ENCODE results near the gene MAP4K3.
A peak's percentile ranks its signal among the peaks of the same experiment; 100 is the strongest.
"Not testable (repeated sequence)": the region's sequence is repeated elsewhere in the genome, so short reads cannot be mapped to it uniquely, and the experiment has no call there.

The MAP4K3 gene

GRCh38 chr2:39407516-39408296, 29.4 kb downstream of the MAP4K3 start:
- no peak for DNase-seq

- no peak for DNase-seq
These were observed 31.7 kb downstream of the MAP4K3 start for GRCh38 chr2:39405364-39405763.

GRCh38 chr2:39403311-39403710, 33.8 kb downstream of the MAP4K3 start:
- no peak for DNase-seq

GRCh38 chr2:39401319-39401718, 35.8 kb downstream of the MAP4K3 start:
- DNase-seq, result no peak

GRCh38 chr2:39399570-39399969, 37.5 kb downstream of the MAP4K3 start:
- DNase-seq, result no peak

GRCh38 chr2:39395313-39395712, 41.8 kb downstream of the MAP4K3 start:
- DNase-seq, result no peak

GRCh38 chr2:39394516-39394961, 42.5 kb downstream of the MAP4K3 start:
- no peak for DNase-seq

GRCh38 chr2:39392672-39393071, 44.4 kb downstream of the MAP4K3 start:
- DNase-seq, result no peak

- DNase-seq, result no peak
These were observed 46.9 kb downstream of the MAP4K3 start for GRCh38 chr2:39390216-39390615.

GRCh38 chr2:39386064-39386463, 51.0 kb downstream of the MAP4K3 start:
- DNase-seq, result no peak

GRCh38 chr2:39385172-39385571, 51.9 kb downstream of the MAP4K3 start:
- DNase-seq, result no peak

GRCh38 chr2:39384071-39384470, 53.0 kb downstream of the MAP4K3 start:
- DNase-seq, result not testable (repeated sequence)

GRCh38 chr2:39383146-39383545, 53.9 kb downstream of the MAP4K3 start:
- no peak for DNase-seq

GRCh38 chr2:39381653-39382052, 55.4 kb downstream of the MAP4K3 start:
- no peak for DNase-seq

GRCh38 chr2:39380525-39381150, 56.4 kb downstream of the MAP4K3 start:
- DNase-seq, result no peak

GRCh38 chr2:39379643-39380524, 57.2 kb downstream of the MAP4K3 start:
- peak; percentile 17 for DNase-seq

- no peak for DNase-seq
These were observed 58.1 kb downstream of the MAP4K3 start for GRCh38 chr2:39378968-39379367.

GRCh38 chr2:39377226-39377939, 59.7 kb downstream of the MAP4K3 start:
- DNase-seq, result no peak

- DNase-seq, result no peak
These were observed 61.2 kb downstream of the MAP4K3 start for GRCh38 chr2:39375917-39376316.

GRCh38 chr2:39373181-39373802, 63.8 kb downstream of the MAP4K3 start:
- DNase-seq, result no peak

- DNase-seq, result no peak
These were observed 67.0 kb downstream of the MAP4K3 start for GRCh38 chr2:39370101-39370500.

- DNase-seq, result no peak
These were observed 68.2 kb downstream of the MAP4K3 start for GRCh38 chr2:39368846-39369245.
